ENCODE measurements around the gene HNMT.
"Not testable (repeated sequence)": the region's sequence is repeated elsewhere in the genome, so short reads cannot be mapped to it uniquely, and the experiment has no call there.

The HNMT gene

DNA sequence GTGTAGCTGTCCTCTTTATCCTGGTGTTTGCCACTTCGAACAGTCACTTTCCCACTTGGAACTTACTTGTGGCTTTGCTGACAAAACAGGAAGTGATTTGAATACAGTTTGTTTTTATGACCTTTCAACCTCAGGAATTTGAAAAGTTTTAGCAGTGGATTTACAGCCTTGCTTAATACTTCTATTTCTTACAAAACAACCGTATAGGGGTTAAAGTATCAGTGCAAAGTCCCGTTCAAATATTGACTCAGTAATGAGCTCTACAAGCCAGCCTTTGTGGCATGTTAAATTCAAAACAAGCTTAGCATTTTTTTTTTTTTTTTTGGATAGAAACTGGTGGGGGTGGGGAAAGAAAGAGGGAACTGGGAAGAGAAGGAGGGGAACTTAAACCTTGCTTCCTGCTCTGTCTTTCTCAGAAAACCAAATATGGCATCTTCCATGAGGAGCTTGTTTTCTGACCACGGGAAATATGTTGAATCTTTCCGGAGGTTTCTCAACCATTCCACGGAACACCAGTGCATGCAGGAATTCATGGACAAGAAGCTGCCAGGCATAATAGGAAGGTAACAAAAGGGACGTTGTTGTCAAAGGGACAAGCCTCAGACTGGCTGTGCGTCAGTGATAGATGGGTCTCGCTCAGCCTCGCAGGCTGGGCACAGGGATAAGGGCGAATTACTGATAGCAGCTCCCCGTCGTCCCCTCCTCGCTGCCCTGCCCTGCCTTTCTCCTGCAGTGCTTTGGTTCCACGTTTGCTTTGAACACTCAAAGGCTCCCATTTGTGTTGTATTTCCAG lies at the start of gene HNMT:
TSS of gene HNMT (plus strand) at position 408 of the 793 bp plus-strand sequence. CDS start at position 427, 19 bp downstream.
- DNase-seq (ENCODE audit: low spot score): peak; percentile 52

DNA sequence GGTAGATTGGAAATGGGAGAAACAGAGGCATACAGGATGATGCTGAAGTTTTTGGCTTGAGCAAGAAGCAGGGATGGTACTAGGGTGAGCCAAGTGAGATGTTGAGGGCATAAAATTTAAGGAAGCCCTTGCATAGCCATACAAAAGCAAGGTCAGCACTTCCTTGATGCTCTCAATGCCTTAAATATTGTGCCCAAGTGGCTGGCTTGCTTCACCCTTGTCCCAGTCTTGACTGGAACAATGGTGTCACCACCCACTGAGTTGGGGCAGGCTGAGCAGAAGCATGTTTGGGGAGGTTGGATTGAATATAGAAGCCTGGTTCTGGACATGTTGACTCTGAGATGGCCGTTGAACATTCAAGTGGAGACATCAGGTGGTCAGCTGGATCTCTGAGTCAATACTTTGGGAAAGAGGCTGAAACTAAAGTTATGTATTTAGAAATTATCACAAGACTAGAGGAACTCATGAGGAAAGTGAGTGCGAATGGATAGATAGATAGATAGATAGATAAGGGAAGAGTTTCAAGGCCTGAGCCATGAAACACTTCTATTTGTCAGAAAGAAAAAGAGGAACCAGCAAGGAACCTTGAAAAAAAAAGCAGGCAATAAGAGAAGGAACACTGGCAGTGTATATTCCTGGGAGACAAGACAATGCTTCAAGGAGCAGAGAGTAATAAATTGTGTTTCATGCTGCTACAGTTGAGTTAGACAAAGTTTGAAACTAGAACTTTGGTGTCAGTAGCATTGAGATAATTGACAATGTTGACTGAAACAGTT lies 43.0 kb upstream of the HNMT start:
- DNase-seq (ENCODE audit: low spot score): no peak

DNA sequence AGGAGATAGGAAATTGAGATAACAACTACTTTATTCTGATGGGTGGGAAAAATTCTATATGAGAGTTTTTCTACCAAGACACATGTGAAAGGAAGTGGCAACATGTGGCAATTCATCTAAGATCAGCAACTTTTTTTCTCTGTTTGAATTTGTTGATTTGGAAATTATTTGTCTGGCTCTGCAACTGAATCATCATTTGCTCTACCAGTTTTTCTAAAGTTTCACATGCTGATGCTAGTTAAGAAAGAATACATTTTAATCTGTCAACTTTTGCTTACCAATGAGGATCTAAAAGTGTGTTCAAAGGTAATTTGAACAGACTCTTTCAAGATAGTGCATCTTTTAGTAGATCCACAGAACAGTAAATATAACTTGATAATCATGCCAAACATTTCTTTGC lies 42.1 kb upstream of the HNMT start:
- DNase-seq (ENCODE audit: low spot score): not testable (repeated sequence)

DNA sequence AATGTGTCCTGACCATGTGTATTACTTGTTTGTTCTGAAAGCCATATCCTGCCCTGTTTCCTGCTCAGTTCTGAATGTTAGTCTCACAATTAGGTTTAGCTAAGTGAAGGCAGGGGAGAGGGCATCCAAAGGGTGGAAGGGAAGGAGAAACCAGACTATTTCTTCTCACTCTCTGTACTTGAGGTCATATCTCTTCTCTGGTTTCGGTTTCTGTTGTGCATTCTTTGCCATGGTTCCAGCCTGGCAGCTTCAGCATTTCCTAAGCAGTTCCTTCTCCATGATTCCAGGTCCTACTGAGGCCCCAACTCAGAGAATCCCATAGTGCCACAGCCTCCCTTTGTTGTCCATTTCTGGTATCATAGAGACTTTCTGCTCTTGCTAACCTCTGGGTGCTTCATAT lies 40.3 kb upstream of the HNMT start:
- peak; percentile 6 for DNase-seq (ENCODE audit: low spot score)

DNA sequence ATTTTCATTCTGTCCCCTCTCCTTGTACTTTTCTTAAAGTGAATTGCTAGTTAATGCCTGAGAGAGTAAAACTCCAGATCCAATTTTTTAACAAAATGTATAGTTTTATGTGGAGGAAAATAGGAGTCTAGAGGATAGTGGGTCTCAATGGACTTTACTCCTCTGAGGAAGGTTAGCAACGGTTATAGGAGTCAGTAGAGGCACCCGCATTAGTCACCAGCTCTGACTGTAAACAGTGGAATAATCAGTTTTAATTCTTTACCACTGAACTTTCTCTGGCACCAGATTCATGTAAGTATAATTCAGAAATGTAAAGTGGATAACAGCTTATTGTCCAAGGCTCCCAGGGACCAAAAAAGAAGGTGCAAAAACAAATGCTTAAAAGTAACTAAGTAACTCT lies 38.7 kb upstream of the HNMT start:
- DNase-seq (ENCODE audit: low spot score): no peak

DNA sequence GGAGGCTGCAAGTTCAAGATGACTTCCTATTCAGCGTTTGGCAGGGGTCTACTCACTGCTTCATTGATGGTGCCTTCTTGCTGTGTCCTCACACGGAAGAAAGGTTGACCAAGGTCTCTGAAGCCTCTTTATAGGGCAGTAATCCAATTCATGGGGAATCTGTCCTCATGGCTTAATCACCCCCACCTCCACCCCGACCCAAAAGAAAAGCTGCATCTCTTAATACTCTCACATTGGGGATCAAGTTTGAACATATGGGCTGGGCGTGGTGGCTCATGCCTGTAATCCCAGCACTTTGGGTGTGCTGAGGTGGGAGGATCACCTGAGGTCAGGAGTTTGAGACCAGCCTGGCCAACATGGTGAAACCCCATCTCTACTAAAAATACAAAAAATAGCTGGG lies 36.4 kb upstream of the HNMT start:
- no peak for DNase-seq (ENCODE audit: low spot score)

DNA sequence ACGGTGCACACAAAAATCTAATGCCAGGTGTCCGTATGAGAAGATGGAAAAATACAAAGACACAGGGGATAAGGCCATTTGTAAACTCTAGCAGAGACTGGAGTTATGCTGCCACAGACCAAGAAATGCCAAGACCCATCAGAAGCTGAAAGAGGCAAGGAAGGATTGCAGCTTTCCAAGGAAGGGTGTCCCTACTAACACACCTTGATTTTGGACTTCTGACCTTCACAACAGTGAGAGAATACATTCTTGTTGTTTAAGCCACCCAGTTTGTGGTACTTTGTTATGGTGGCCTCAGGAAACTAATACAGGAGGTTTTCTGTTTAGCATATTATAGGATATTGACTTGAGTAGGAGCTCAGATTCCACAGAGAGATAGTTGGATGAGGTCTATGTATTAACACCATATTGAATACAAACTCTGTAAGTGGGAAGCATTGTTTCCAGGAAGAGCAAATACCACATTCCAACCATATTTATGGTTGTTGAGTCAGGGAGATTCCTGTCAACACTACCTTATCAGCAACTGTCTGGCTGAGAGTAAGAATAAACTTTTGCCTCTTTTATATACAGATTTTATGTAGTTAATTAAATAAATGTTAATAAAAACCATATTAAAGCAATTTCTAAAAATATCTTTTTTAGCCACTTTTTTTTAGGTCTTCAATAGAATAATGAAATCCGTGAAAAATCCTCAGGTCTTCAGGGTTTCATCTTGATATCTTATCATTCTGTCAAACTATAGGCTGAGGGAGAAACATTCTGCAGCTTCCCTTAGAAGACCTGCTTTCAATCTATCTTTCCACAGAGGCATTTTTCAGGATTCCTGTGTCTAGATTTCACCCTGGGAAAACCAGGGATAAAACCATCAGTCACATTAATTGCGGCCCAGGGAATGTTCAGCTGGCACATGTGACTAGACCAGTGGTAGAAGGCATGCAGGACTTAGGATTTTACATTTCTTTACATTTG lies 35.4 kb upstream of the HNMT start:
- peak; percentile 58 for DNase-seq (ENCODE audit: low spot score)

DNA sequence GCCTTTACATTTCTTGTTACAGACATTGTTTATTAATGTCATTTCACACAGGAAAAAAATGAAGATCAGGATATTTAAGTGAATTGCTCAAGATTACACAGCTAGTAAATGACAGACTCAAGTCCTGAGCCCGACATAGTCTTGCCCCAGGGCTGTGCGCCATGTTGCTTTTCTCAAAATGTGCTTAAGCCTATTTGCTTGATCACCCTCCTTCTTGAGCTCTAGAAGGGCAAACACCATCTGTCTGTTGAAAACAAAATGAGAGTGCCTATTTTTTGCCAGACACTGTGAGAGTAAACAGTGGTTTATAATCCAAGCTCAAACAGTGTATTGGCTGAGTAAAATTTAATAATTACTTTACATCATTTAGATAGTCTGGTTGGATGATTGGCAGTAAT lies 34.8 kb upstream of the HNMT start:
- DNase-seq (ENCODE audit: low spot score): no peak

DNA sequence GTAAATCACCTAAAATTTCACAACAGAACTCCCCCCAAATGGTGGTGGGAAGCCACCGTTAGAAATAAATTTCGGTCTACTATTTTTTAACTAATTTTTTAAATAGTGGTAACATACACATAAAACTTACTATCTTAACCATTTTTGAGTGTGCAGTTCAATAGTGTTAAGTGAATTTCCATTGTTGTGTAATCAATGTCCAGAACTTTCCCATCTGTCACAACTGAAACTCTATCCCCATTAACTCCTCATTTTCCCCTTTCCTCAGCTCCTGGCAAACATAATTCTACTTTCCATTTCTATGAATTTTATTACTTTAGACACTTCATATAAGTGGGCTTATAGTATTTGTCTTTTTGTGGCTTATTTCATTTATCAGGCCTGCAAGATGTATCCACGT lies 34.1 kb upstream of the HNMT start:
- no peak for DNase-seq (ENCODE audit: low spot score)

DNA sequence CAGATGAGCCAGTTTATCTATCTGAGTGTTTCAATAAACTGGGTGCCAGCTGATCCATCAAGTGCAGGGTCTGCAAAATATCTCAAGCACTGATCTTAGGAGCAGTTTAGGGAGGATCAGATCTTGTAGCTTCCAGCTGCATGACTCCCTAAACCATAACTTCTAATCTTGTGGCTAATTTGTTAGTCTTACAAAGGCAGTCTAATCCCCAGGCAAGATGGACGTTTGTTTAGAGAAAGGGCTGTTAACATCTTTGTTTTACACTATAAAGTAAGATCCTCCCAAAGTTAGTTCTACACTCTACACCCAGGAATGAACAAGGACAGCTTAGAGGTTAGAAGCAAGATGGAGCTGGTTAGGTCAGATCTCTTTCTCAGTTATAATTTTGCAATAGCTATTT lies 28.7 kb upstream of the HNMT start:
- no peak for DNase-seq (ENCODE audit: low spot score)

DNA sequence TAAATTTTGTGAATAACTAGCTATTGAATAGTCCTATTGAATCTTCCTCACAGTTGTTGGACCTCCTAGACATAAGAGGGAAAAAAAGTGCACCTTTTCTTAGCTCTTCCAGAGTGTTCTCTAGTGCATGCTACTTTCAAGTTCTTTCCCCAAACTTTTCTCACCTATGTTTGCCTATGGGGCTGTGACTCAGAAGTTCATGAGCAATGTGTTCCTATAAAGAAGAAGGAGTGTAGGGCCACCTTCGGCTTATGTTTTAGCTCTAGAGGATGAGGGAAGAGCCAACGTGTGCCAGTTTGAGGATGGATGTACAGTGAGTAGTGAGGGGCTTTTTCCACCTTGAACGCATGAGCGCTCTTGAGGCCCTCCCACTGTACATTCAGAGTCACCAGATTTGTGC lies 27.0 kb upstream of the HNMT start:
- no peak for DNase-seq (ENCODE audit: low spot score)

DNA sequence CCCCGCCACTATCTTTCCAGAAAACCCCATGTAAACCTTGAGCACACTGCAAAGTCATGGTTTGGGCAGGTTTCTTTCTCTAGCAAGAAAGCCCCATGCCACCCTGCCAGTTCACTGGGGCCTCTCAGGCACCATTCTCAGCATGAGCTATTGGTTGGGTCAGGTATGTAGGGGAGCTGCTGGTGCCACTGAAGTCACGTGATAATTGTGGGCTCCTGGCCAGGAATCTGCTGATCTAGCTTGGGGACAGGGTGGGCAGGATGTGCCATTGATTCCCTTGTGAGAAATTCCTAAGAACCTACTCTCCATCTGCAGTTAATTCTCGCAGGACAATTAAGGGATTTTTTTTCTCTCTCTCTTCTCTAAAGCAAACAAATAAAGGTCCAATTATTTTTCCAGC lies 26.5 kb upstream of the HNMT start:
- DNase-seq (ENCODE audit: low spot score): no peak

DNA sequence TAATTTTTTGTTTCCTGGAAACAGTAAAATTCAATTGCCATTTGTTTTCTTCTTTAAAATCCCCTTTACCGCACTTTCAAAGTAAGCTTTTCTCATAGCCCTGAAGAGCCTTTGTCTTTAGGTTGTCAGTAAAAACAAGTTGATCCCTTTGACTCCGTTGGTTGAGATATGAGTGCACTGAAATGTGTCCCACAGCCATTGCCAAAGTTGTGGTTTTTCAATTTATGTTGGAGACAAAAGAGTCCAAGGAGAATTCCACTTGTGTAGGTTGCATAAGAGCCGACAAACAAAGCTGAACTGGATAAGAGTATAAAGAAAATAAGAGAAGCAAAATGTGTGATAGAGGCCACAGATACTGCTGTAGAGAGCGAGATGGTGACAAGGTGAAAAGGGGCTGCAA lies 26.1 kb upstream of the HNMT start:
- peak; percentile 20 for DNase-seq (ENCODE audit: low spot score)

DNA sequence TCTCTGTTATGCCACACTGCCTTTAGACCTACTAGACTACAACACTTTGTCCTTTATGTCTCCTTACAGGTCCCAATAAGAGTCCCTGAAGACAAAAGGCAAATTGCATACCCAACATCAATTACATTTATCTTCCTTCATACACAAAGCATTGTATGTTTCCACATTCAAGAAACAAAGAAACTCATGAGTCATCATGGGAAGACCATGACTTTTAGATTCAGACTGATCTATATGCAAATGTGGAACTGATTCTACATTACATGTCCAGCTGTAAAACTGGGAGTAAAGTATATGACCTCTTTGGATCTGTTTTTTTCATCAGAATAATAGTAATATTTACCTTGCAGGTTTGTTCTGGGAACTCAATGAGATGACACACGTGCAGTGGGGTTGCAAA lies 25.2 kb upstream of the HNMT start:
- DNase-seq (ENCODE audit: low spot score): no peak

DNA sequence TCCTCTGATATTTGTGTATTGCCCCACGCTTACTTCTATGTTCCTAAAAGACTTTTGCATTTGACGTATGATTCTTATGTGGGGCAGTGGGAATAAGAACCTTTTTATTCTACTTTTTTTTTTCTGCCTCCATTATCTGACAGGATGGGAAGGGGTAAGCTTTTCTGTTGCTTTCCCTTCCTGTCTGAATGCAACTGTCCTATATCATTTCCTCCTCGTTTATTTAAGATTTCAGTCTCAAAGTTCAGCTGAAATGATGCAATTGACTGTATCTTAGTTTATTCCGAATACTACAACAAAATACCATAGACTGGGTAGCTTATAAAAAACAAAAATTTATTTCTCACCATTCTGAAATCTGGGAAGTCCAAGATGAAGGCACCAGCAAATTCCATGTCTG lies 24.1 kb upstream of the HNMT start:
- DNase-seq (ENCODE audit: low spot score): no peak

DNA sequence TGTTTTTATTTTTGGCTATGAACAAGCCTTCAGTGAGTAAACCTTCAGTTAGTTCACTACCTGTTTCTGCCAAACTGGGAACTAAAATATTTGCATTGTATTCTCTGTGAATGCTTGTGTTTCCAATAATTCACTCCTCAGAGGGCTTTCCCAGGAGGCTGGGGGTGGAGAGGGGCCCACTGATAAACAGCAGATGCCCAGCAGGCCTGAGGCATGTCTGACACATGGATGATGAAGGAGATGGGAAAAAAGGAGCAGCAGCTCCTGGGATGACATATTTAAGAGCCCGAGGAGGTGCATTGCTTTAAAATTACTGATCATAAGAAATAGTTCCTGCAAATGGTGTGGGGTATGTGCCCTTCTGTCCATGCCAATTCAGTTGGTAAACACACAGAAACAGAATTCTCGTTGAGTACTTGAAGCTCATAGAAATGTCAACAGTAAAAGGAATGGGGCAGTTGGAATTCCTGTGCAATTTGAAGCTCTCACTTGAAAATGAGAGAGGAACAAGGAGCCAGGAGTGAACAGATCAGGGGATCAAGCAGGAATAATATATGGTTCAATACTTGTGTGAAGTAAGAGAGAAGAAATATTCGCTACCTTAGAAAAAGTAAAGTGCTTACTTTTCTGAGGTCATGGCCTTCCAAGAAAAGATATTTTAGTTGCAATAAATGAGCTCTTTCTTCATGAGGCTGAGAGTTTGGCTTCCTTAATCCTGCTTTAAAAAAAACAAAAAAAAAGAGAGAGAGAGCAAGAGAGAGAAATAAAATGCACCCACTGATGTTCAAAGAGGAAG lies 22.0 kb upstream of the HNMT start:
- DNase-seq (ENCODE audit: low spot score): no peak

DNA sequence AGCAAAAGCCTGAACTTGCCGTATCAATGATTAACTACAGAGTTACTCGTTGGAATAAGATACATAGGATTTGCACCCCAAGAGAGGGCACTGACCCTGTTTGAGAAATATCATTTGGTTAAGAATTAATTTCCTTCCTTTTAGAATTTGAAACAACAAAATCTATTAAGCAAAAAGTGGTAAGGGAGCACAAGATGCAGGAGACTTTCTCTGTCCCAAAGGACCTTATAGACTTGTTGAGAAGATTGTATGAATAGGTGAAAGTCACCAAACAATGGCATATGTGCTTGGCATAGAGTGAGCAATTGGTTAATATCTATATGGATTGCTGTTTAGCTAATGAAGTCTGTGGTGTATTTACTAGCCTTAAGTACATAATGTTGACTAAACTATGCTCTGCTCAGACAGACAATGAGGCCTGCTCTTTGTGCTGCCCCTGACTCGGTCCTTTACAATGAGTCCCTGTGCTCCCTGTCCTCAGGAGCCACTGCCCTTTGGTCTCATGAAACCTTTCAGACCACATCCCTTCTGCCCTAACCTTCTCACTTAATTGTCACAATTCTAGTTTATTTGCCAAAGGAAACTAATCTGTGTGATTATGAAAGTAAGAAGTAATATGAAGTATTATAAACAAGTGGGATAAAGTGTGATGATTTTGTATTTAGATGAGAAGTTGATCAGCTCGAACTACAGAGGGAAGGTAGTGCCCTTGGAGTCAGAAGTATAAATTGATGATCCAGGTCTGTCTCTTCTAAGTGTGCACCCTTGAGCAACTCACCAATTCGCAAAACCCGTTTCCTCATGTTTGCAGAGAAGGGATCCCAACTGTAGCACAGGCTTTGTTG lies 21.2 kb upstream of the HNMT start:
- no peak for DNase-seq (ENCODE audit: low spot score)

DNA sequence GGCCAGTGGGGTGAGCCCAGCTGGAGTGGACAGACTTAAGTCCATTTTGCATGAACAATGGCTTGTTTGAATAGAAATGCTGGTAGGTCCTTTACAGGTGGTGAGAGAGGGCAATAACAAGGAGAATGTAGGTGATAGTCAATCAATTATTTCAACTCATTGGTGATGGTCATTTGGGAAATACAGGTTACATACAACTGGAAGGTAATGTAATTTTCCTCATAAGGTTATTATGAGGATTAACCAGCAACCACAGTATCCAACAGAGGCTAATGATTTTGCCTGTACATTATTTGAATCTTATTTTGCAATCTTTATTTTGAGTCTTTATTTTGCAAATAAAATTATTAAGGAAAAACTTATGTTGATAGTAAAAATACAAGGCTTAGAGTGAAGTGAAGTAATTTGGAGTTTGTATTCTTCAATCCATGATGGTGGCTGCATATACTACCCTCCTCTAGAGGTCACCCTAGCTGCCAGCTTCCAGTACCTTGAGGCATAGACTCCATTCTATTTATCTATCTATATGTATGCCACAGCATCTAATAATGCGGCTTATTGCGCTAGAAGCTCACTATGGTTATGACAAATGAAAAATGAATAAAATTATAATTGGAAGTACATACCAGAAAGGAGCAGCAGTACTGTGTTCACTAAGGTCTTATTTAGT lies 20.5 kb upstream of the HNMT start:
- DNase-seq (ENCODE audit: low spot score): no peak

DNA sequence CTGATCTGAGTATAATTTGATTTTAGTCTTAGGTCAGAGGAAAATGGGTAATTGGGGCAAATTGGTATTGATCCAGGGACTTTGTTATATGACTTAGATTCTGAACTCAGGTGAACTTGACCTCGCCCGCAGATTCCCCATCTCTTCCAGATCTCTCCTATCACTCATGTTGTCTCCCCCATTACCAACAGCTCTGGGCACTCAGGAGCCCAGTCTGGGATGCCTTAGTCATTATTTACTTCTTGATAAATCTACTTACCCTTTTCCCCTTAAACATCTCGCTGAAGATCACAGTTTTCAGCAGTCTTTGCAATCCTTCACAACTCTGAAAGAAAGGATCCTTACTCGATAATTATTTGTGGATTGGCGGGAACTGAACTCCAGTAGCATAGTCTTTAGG lies 19.6 kb upstream of the HNMT start:
- no peak for DNase-seq (ENCODE audit: low spot score)

DNA sequence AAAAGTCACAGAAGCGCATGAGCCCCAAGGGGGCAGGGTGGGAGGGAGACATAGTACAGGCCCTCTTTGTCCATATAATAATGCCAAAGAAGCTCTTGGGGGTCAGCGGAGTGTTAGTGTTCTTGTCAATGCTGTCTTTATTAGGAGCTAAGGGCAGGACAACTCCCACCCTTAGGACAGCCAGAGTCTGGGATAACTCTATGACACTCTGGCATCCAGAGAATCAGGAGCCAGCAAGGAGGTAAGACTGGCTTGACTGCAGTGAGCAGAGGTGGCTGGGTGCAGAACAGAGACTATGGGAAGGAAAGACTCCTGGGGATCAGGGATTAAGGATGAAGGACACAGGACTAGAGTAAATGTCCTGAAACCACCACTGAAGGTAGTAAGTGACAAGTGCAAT lies 19.0 kb upstream of the HNMT start:
- DNase-seq (ENCODE audit: low spot score): no peak
